HPDE6-E6E7 (cell line): ENCODE results near the gene RPL3.
"Not testable (repeated sequence)": the region's sequence is repeated elsewhere in the genome, so short reads cannot be mapped to it uniquely, and the experiment has no call there.

Experiments used
- DNase-seq: peaks from one replicate; pipeline ENCODE4 v3.0.0; 2011; ENCODE audit warnings: missing footprints; ENCODE audit errors: extremely low spot score

Gene RPL3

GRCh38 chr22:39319284-39320022 lies at the start of gene RPL3:
Gene RPL3 (minus strand): TSS chr22:39319623. CDS start chr22:39319597, 26 bp downstream.
- peak; percentile 67 for DNase-seq

GRCh38 chr22:39369186-39369585 lies 49.8 kb upstream of the RPL3 start:
- no peak for DNase-seq

- no peak for DNase-seq
Observed at GRCh38 chr22:39368461-39368911, 49.1 kb upstream of the RPL3 start.

- DNase-seq, result no peak
Observed at GRCh38 chr22:39367035-39367434, 47.6 kb upstream of the RPL3 start.

GRCh38 chr22:39365492-39365780 lies 46.0 kb upstream of the RPL3 start:
- no peak for DNase-seq

- no peak for DNase-seq
Observed at GRCh38 chr22:39364714-39365491, 45.5 kb upstream of the RPL3 start.

GRCh38 chr22:39363751-39364515 lies 44.5 kb upstream of the RPL3 start:
- DNase-seq, result no peak

- DNase-seq, result no peak
Observed at GRCh38 chr22:39362932-39363331, 43.5 kb upstream of the RPL3 start.

GRCh38 chr22:39362271-39362670 lies 42.8 kb upstream of the RPL3 start:
- DNase-seq, result no peak

GRCh38 chr22:39361496-39361895 lies 42.1 kb upstream of the RPL3 start:
- no peak for DNase-seq

GRCh38 chr22:39360674-39361413 lies 41.4 kb upstream of the RPL3 start:
- peak; percentile 67 for DNase-seq

GRCh38 chr22:39360242-39360641 lies 40.8 kb upstream of the RPL3 start:
- no peak for DNase-seq

- no peak for DNase-seq
Observed at GRCh38 chr22:39359659-39360195, 40.3 kb upstream of the RPL3 start.

GRCh38 chr22:39358197-39358596 lies 38.8 kb upstream of the RPL3 start:
- DNase-seq, result not testable (repeated sequence)

GRCh38 chr22:39357110-39358108 lies 38.0 kb upstream of the RPL3 start:
- DNase-seq, result not testable (repeated sequence)

GRCh38 chr22:39356464-39356863 lies 37.0 kb upstream of the RPL3 start:
- DNase-seq, result no peak

GRCh38 chr22:39355805-39356204 lies 36.4 kb upstream of the RPL3 start:
- DNase-seq, result not testable (repeated sequence)

- DNase-seq, result no peak
Observed at GRCh38 chr22:39355080-39355479, 35.7 kb upstream of the RPL3 start.

GRCh38 chr22:39353346-39353745 lies 33.9 kb upstream of the RPL3 start:
- DNase-seq, result no peak

GRCh38 chr22:39352306-39352891 lies 33.0 kb upstream of the RPL3 start:
- no peak for DNase-seq
